AG09309 (cell line): Measurements from ENCODE around the gene ZNF234.
"Not testable (repeated sequence)": the region's sequence is repeated elsewhere in the genome, so short reads cannot be mapped to it uniquely, and the experiment has no call there.

Source experiments
- DNase-seq: peaks from one replicate; pipeline ENCODE4 v3.0.0-alpha.2; 2010; ENCODE audit warnings: low read depth
- H3K4me3 ChIP-seq: 2 replicates; pipeline ENCODE4 v1.5.1; 2011; ENCODE audit warnings: mild to moderate bottlenecking, low read depth, low read length, moderate library complexity; ENCODE audit not compliant: control insufficient read depth
- TF ChIP-seq, protein P1 (sequence below): IDR thresholded peaks from 2 replicates; pipeline ENCODE4 v1.5.1; 2011; ENCODE audit warnings: mild to moderate bottlenecking, low read depth, low read length, inconsistent platforms; ENCODE audit not compliant: insufficient read depth, control insufficient read depth; ENCODE audit errors: missing control alignments

Gene ZNF234

DNA sequence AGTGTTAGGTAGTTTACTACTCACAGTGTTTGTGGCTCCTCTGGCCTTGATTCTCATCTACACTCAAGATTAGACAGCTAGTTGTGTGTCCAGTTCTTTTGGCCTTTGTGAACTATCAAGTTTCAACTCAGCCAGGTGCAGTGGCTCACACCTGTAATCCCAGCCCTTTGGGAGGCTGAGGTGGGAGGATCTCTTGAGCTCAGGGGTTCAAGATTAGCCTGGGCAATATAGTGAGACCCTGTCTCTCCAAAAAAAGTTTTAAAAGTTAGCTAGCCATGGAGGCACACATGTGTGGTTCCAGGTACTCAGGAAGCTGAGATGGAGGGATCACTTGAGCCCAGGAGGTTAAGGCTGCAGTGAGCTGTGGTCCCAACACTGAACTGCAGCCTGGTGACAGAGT, 39.6 kb downstream of the ZNF234 start:
- TF ChIP-seq, protein P1, sequence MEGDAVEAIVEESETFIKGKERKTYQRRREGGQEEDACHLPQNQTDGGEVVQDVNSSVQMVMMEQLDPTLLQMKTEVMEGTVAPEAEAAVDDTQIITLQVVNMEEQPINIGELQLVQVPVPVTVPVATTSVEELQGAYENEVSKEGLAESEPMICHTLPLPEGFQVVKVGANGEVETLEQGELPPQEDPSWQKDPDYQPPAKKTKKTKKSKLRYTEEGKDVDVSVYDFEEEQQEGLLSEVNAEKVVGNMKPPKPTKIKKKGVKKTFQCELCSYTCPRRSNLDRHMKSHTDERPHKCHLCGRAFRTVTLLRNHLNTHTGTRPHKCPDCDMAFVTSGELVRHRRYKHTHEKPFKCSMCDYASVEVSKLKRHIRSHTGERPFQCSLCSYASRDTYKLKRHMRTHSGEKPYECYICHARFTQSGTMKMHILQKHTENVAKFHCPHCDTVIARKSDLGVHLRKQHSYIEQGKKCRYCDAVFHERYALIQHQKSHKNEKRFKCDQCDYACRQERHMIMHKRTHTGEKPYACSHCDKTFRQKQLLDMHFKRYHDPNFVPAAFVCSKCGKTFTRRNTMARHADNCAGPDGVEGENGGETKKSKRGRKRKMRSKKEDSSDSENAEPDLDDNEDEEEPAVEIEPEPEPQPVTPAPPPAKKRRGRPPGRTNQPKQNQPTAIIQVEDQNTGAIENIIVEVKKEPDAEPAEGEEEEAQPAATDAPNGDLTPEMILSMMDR: no peak
- no peak overlapping the region for H3K4me3 ChIP-seq
- DNase-seq: no peak

DNA sequence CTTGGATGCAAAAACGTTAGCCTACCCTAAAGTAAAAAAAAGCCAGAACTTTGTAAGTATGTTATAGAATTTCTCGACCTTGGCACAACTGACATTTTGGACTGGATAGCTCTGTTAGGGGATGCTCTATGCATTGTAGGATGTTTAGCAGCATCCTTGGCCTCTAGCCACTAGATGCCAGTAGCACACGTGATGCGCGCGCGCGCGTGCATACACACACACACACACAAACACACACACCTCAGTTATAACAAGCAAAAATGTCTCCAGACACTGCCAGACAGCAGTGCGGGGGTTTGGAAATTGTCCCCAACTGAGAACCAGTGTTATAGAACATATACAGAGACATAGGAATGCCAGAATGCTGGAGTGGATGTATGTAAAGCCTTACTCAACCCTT, 40.8 kb downstream of the ZNF234 start:
- DNase-seq: no peak
- TF ChIP-seq, protein P1: no peak
- no peak overlapping the region for H3K4me3 ChIP-seq

DNA sequence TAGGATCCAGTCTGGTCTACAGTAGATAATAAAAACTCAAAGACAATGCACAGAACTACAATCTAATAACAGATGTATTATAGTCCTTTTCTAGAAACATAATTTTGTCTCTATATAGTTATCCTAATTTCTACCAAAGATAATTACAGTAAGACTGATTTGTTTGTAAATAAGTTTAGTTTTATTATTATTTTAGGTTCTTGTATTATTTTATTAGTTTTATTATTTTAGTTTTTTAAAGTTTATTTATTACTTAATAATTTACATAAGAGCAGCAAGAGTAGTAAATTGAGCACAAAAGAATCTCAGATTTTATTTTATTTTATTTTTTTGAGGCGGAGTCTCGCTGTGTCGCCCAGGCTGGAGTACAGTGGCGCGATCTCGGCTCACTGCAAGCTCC, 48.7 kb downstream of the ZNF234 start:
- H3K4me3 ChIP-seq: no peak overlapping the region
- DNase-seq: no peak
- TF ChIP-seq, protein P1: no peak

DNA sequence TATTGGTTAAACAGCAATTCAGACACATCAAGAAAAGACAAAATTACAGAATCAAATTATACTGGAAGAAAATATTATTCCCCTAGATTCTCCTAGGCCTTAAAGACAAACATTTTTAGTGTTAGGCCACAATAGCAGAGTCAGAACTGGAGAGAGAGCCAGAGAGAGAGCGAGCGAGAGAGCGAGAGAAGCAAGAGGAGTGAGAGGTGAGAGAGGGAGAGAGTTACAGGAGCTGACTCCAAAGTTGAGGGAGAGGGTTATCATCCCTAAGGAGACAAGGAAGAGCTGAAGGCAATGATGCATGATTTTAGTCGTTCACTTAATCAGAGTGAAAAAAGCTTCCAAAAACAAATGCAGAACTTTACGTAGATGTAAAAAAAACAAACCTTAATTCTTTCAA, 50.8 kb downstream of the ZNF234 start:
- TF ChIP-seq, protein P1: no peak
- H3K4me3 ChIP-seq: no peak overlapping the region
- DNase-seq: no peak

DNA sequence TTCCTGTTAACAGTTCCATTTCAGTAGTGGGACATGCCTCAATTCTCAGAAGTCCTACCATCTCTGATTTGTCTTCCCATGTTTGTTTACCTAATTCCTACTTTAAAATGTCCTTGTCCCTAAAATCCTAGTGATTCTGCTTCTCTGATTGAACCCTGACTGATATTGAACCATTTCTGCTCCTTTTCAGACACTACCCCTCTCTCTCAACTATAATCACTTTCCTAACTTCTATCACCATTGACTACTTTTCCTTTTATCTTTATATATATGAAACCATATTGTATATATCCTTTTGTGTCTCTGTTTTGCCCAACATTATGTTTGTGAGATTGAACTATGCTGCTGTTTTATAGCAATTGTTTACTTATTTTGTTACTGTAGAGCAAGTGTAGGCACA, 55.4 kb downstream of the ZNF234 start:
- TF ChIP-seq, protein P1: no peak
- no peak for DNase-seq
- H3K4me3 ChIP-seq: no peak overlapping the region

DNA sequence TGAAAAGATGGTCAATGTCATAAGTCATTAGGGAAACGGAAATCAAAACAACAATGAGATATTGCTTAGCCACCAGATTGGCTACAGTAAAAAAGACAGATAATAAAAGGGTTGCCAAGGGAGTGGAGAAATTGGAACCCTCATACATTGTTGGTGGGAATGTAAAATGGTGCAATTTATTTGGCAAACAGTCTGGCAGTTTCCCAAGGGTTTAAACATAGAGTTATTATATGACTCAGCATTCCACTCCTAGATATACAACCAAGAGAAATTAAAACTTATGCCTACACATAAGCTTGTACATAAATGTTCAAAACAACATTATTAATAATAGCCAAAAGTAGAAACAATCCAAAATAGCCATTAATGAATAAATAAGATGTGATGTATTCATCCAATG, 61.1 kb downstream of the ZNF234 start:
- H3K4me3 ChIP-seq: no peak overlapping the region
- peak; percentile 20 for DNase-seq
- TF ChIP-seq, protein P1: no peak

DNA sequence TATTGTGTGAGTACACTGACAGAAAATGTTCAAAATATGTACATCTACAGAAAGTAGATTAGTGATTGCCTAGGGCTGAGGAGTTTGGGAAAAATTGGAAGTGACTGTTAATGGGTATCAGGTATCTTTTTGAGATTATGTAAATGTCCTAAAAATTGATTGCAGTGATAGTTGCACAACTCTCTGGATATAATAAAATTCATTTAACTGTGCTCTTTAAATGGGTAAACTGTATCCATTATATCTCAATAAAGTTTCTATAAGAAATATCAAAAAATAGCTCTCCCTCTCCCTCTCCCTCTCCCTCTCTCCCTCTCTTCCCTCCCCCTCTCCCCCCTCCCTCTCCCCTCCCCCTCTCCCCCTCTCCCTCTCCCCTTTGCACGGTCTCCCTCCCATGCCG, 61.6 kb downstream of the ZNF234 start:
- TF ChIP-seq, protein P1: no peak
- no peak for DNase-seq
- H3K4me3 ChIP-seq: no peak overlapping the region

DNA sequence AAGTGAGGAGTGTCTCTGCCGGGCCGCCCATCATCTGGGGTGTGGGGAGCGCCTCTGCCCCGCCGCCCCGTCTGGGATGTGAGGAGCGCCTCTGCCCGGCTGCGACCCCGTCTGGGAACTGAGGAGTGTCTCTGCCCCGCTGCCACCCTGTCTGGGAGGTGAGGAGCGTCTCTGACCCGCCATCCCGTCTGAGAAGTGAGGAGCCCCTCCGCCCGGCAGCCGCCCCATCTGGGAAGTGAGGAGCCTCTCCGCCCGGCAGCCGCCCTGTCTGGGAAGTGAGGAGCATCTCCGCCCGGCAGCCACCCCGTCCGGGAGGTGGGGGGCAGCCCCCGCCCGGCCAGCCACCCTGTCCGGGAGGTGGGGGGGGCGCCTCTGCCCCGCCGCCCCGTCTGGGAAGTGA, 62.5 kb downstream of the ZNF234 start:
- H3K4me3 ChIP-seq, DNase-seq: not testable (repeated sequence)
